Effector memory CD4-positive, alpha-beta T cell (primary cell): ENCODE results near the gene SLC25A33.

Source experiments
- DNase-seq, 3 donors: peaks; one replicate each; pipeline ENCODE4 v3.0.0-alpha.2; 2020
- H3K27ac ChIP-seq: 2 replicates; pipeline ENCODE4 v1.7.0; 2013; ENCODE audit warnings: mild to moderate bottlenecking, low read length, moderate library complexity; ENCODE audit not compliant: insufficient read depth, poor library complexity, severe bottlenecking
- H3K27me3 ChIP-seq: replicated peaks from 2 replicates; pipeline ENCODE4 v1.7.0; 2013; ENCODE audit warnings: mild to moderate bottlenecking, low read length; ENCODE audit not compliant: insufficient read depth, control insufficient read depth, poor library complexity, severe bottlenecking
- H3K36me3 ChIP-seq: 2 replicates; pipeline ENCODE4 v1.7.0; 2013; ENCODE audit warnings: mild to moderate bottlenecking, low read length, moderate library complexity; ENCODE audit not compliant: control insufficient read depth, insufficient read depth
- H3K4me1 ChIP-seq: 2 replicates; pipeline ENCODE4 v1.7.0; 2013; ENCODE audit warnings: low read length, mild to moderate bottlenecking; ENCODE audit not compliant: control insufficient read depth, insufficient read depth, poor library complexity, severe bottlenecking
- H3K4me3 ChIP-seq: 2 replicates; pipeline ENCODE4 v1.7.0; 2013; ENCODE audit warnings: low read length, low read depth, mild to moderate bottlenecking; ENCODE audit not compliant: insufficient read depth, poor library complexity, severe bottlenecking
- H3K9me3 ChIP-seq: 2 replicates; pipeline ENCODE4 v1.7.0; 2013; ENCODE audit warnings: mild to moderate bottlenecking, low read length, moderate library complexity; ENCODE audit not compliant: control insufficient read depth

The SLC25A33 gene

GRCh38 chr1:9634582-9634981, 95.3 kb downstream of the SLC25A33 start:
- Histone ChIP-seq H3K9me3 (no peaks in the 10 kb centered on the region), H3K36me3 (peaks cover 3% of the 10 kb centered on the region), H3K27ac (no peak overlapping the region), H3K27me3 (no peaks in the 10 kb centered on the region), H3K4me3 (no peak overlapping the region), H3K4me1 (peaks cover 4% of the 10 kb centered on the region)
- no peak for DNase-seq
